A549 (cell line): ENCODE data around the gene TIMM50.

ENCODE experiments used
- BHLHE40 ChIP-seq: IDR thresholded peaks from 2 replicates; pipeline ENCODE4 v1.6.1; 2012; ENCODE audit warnings: low read depth, low read length, inconsistent platforms
- CBX8 ChIP-seq: fragments of 200-600 bp; sonication (generic); IDR thresholded peaks from 2 replicates; pipeline ENCODE4 v1.6.1; 2016
- CEBPB ChIP-seq, 2 experiments: fragments of >200 bp in 1 of 2; sonication (Bioruptor Twin) in 1 of 2; formaldehyde crosslinking in 1 of 2; IDR thresholded peaks; 2 replicates each; pipeline ENCODE4 v1.6.1; 2012 to 2016
- CTCF ChIP-seq: fragments of >200 bp; sonication (Bioruptor Twin); formaldehyde crosslinking; IDR thresholded peaks from 3 replicates; pipeline ENCODE4 v1.5.1; 2016
- EP300 ChIP-seq, 2 experiments: fragments of >200 bp; sonication (Bioruptor Twin); formaldehyde crosslinking; IDR thresholded peaks; 2 replicates in 1 of 2; 3 replicates in 1 of 2; pipeline ENCODE4 v1.6.1; 2016 to 2017
- GATA3 ChIP-seq: IDR thresholded peaks from 2 replicates; pipeline ENCODE4 v1.6.1; 2012; ENCODE audit warnings: borderline replicate concordance
- JUN ChIP-seq, 2 experiments: fragments of >200 bp; sonication (Bioruptor Twin); formaldehyde crosslinking; IDR thresholded peaks; 2 replicates in 1 of 2; 3 replicates in 1 of 2; pipeline ENCODE4 v1.6.1; 2016 to 2017
- PBX3 ChIP-seq: IDR thresholded peaks from 2 replicates; pipeline ENCODE4 v1.6.1; 2012
- POLR2A ChIP-seq: IDR thresholded peaks from 2 replicates; pipeline ENCODE4 v1.6.1; 2012; ENCODE audit warnings: mild to moderate bottlenecking, low read length
- RFX5 ChIP-seq: fragments of 450-650 bp; IDR thresholded peaks from 2 replicates; pipeline ENCODE4 v1.7.1; 2014; ENCODE audit warnings: antibody characterized with exemption, mild to moderate bottlenecking, moderate library complexity
- ZFP36 ChIP-seq: fragments of 450-650 bp; IDR thresholded peaks from 2 replicates; pipeline ENCODE4 v1.6.1; 2014; ENCODE audit warnings: borderline replicate concordance; ENCODE audit not compliant: partially characterized antibody
- TF ChIP-seq, protein P1 (sequence below): fragments of 150-350 bp; IDR thresholded peaks from 2 replicates; pipeline ENCODE4 v1.6.1; 2014; ENCODE audit warnings: low read depth, mild to moderate bottlenecking, low read length
- TF ChIP-seq, protein P2 (sequence below): fragments of 200-600 bp; sonication (generic); IDR thresholded peaks from 2 replicates; pipeline ENCODE4 v1.6.1; 2016; ENCODE audit warnings: antibody characterized with exemption, mild to moderate bottlenecking, moderate library complexity

- TF ChIP-seq CTCF (no peak), EP300 (IDR thresholded peaks at IDR 0.05) (no peak), GATA3 (no peak), POLR2A (no peak; the same call in 1 of the 2 replicates), RFX5 (no peak), CBX8 (no peak), CEBPB (IDR thresholded peaks at IDR 0.05) (no peak), JUN (IDR thresholded peaks at IDR 0.05) (no peak), PBX3 (no peak), ZFP36 (no peak), BHLHE40 (no peak)
- TF ChIP-seq, protein P1, sequence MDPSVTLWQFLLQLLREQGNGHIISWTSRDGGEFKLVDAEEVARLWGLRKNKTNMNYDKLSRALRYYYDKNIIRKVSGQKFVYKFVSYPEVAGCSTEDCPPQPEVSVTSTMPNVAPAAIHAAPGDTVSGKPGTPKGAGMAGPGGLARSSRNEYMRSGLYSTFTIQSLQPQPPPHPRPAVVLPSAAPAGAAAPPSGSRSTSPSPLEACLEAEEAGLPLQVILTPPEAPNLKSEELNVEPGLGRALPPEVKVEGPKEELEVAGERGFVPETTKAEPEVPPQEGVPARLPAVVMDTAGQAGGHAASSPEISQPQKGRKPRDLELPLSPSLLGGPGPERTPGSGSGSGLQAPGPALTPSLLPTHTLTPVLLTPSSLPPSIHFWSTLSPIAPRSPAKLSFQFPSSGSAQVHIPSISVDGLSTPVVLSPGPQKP, result no peak
- TF ChIP-seq, protein P2, sequence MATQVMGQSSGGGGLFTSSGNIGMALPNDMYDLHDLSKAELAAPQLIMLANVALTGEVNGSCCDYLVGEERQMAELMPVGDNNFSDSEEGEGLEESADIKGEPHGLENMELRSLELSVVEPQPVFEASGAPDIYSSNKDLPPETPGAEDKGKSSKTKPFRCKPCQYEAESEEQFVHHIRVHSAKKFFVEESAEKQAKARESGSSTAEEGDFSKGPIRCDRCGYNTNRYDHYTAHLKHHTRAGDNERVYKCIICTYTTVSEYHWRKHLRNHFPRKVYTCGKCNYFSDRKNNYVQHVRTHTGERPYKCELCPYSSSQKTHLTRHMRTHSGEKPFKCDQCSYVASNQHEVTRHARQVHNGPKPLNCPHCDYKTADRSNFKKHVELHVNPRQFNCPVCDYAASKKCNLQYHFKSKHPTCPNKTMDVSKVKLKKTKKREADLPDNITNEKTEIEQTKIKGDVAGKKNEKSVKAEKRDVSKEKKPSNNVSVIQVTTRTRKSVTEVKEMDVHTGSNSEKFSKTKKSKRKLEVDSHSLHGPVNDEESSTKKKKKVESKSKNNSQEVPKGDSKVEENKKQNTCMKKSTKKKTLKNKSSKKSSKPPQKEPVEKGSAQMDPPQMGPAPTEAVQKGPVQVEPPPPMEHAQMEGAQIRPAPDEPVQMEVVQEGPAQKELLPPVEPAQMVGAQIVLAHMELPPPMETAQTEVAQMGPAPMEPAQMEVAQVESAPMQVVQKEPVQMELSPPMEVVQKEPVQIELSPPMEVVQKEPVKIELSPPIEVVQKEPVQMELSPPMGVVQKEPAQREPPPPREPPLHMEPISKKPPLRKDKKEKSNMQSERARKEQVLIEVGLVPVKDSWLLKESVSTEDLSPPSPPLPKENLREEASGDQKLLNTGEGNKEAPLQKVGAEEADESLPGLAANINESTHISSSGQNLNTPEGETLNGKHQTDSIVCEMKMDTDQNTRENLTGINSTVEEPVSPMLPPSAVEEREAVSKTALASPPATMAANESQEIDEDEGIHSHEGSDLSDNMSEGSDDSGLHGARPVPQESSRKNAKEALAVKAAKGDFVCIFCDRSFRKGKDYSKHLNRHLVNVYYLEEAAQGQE, result no peak
Measured at GRCh38 chr19:39531834-39532232, 51.2 kb downstream of the TIMM50 start.
